Muscle layer of duodenum (tissue), 2 donors: ENCODE data around the gene CCNA2.

Experiments used
- H3K27ac ChIP-seq: one replicate; pipeline ENCODE4 v1.7.0; 2013; ENCODE audit warnings: mild to moderate bottlenecking, low read length
- H3K27me3 ChIP-seq: one replicate; pipeline ENCODE4 v1.7.0; 2013; ENCODE audit warnings: low read depth, mild to moderate bottlenecking, control low read depth, low read length
- H3K36me3 ChIP-seq, 2 donors: one replicate each; pipeline ENCODE4 v1.7.0; 2013; ENCODE audit warnings: low read length in 2 of 2, control low read depth in 1 of 2, mild to moderate bottlenecking in 1 of 2; ENCODE audit not compliant: insufficient read depth in 2 of 2, control insufficient read depth in 1 of 2
- H3K4me1 ChIP-seq, 2 donors: one replicate each; pipeline ENCODE4 v1.7.0; 2013; ENCODE audit warnings: low read length in 2 of 2, mild to moderate bottlenecking in 2 of 2, control low read depth in 1 of 2, moderate library complexity in 1 of 2; ENCODE audit not compliant: insufficient read depth in 2 of 2, control insufficient read depth in 1 of 2
- H3K4me3 ChIP-seq, 2 donors: one replicate each; pipeline ENCODE4 v1.7.0; 2013; ENCODE audit warnings: low read length in 2 of 2, low read depth in 1 of 2, mild to moderate bottlenecking in 1 of 2
- H3K9me3 ChIP-seq, 2 donors: one replicate each; pipeline ENCODE4 v1.7.0; 2013; ENCODE audit warnings: low read length in 2 of 2, control low read depth in 1 of 2, mild to moderate bottlenecking in 1 of 2; ENCODE audit not compliant: control insufficient read depth in 1 of 2
- donor health status: healthy.

Gene CCNA2

GRCh38 chr4:121801715-121802075 is 22.0 kb downstream of the CCNA2 start:
- Histone ChIP-seq H3K4me3 (peak overlapping the region; percentile 93 to 97), H3K27me3 (no peaks in the 10 kb centered on the region), H3K9me3 (no peaks in the 10 kb centered on the region), H3K27ac (peak overlapping the region; percentile 98), H3K4me1 (peaks cover 0 to 23% of the 10 kb centered on the region in 2 donors), H3K36me3 (peaks cover 15 to 35% of the 10 kb centered on the region in 2 donors)

- Histone ChIP-seq H3K4me3 (peak within 1 kb of the TSS; percentile 93 to 97), H3K27me3 (no peaks in the 10 kb centered on the region), H3K4me1 (peaks cover 0 to 23% of the 10 kb centered on the region in 2 donors), H3K9me3 (no peaks in the 10 kb centered on the region), H3K36me3 (peaks cover 15 to 30% of the 10 kb centered on the region in 2 donors), H3K27ac (peak within 1 kb of the TSS; percentile 98)
Measured at GRCh38 chr4:121800961-121801714, 22.5 kb downstream of the CCNA2 start, which contains the start of gene EXOSC9. TSS of gene EXOSC9 (plus strand) at chr4:121801323. CDS start at chr4:121801425, 102 bp downstream.

GRCh38 chr4:121800638-121800960 is 23.1 kb downstream of the CCNA2 start:
- Histone ChIP-seq H3K4me1 (peaks cover 0 to 23% of the 10 kb centered on the region in 2 donors), H3K9me3 (no peaks in the 10 kb centered on the region), H3K27ac (peak overlapping the region; percentile 98), H3K27me3 (no peaks in the 10 kb centered on the region), H3K4me3 (peak overlapping the region; percentile 93 to 97), H3K36me3 (peaks cover 15 to 26% of the 10 kb centered on the region in 2 donors)

- H3K27ac ChIP-seq, result peak overlapping the region; percentile 98
- H3K4me3 ChIP-seq, result peak overlapping the region in 1 of 2 donors; percentile 97
- H3K9me3 ChIP-seq, result no peaks in the 10 kb centered on the region
- peaks cover 15 to 20% of the 10 kb centered on the region in 2 donors for H3K36me3 ChIP-seq
- peaks cover 0 to 23% of the 10 kb centered on the region in 2 donors for H3K4me1 ChIP-seq
- H3K27me3 ChIP-seq, result no peaks in the 10 kb centered on the region
Measured at GRCh38 chr4:121799867-121800501, 23.7 kb downstream of the CCNA2 start.

GRCh38 chr4:121799208-121799823 is 24.4 kb downstream of the CCNA2 start:
- Histone ChIP-seq H3K27ac (no peak overlapping the region), H3K4me3 (no peak overlapping the region), H3K9me3 (no peaks in the 10 kb centered on the region), H3K4me1 (peaks cover 0 to 23% of the 10 kb centered on the region in 2 donors), H3K27me3 (no peaks in the 10 kb centered on the region), H3K36me3 (peaks cover 10 to 14% of the 10 kb centered on the region in 2 donors)

- H3K27ac ChIP-seq, result no peak overlapping the region
- no peaks in the 10 kb centered on the region for H3K27me3 ChIP-seq
- no peaks in the 10 kb centered on the region for H3K36me3 ChIP-seq
- H3K4me3 ChIP-seq, result no peak overlapping the region
- no peaks in the 10 kb centered on the region for H3K9me3 ChIP-seq
- H3K4me1 ChIP-seq, result peaks cover 0 to 6% of the 10 kb centered on the region in 2 donors
Measured at GRCh38 chr4:121796283-121796682, 27.4 kb downstream of the CCNA2 start.

GRCh38 chr4:121794505-121795188 is 29.0 kb downstream of the CCNA2 start:
- Histone ChIP-seq H3K27me3 (no peaks in the 10 kb centered on the region), H3K36me3 (no peaks in the 10 kb centered on the region), H3K27ac (no peak overlapping the region)

GRCh38 chr4:121792966-121793365 is 30.7 kb downstream of the CCNA2 start:
- Histone ChIP-seq H3K36me3 (no peaks in the 10 kb centered on the region), H3K9me3 (no peaks in the 10 kb centered on the region), H3K4me1 (no peaks in the 10 kb centered on the region), H3K4me3 (no peak overlapping the region), H3K27ac (no peak overlapping the region), H3K27me3 (no peaks in the 10 kb centered on the region)

More at GRCh38 chr4:121794505-121795188, 29.0 kb downstream of the CCNA2 start:
- Histone ChIP-seq H3K4me3 (no peak overlapping the region), H3K9me3 (no peaks in the 10 kb centered on the region), H3K4me1 (no peaks in the 10 kb centered on the region)

- no peak overlapping the region for H3K27ac ChIP-seq
- no peak overlapping the region for H3K4me3 ChIP-seq
- H3K36me3 ChIP-seq, result no peaks in the 10 kb centered on the region
- H3K9me3 ChIP-seq, result no peaks in the 10 kb centered on the region
- no peaks in the 10 kb centered on the region for H3K27me3 ChIP-seq
- no peaks in the 10 kb centered on the region for H3K4me1 ChIP-seq
Measured at GRCh38 chr4:121791481-121791880, 32.2 kb downstream of the CCNA2 start.

- H3K9me3 ChIP-seq, result no peaks in the 10 kb centered on the region
- H3K4me3 ChIP-seq, result no peak overlapping the region
- H3K36me3 ChIP-seq, result no peaks in the 10 kb centered on the region
- H3K4me1 ChIP-seq, result no peaks in the 10 kb centered on the region
- H3K27ac ChIP-seq, result no peak overlapping the region
- H3K27me3 ChIP-seq, result no peaks in the 10 kb centered on the region
Measured at GRCh38 chr4:121790976-121791375, 32.7 kb downstream of the CCNA2 start.
